IMR-90 (cell line): ENCODE data around the gene KRT6B.

Experiments
- BHLHE40 ChIP-seq: fragments of 150-350 bp; IDR thresholded peaks from 2 replicates; pipeline ENCODE4 v1.6.1; 2016; ENCODE audit warnings: mild to moderate bottlenecking, low read depth, low read length
- CEBPB ChIP-seq: IDR thresholded peaks from 2 replicates; pipeline ENCODE4 v1.6.1; 2012; ENCODE audit warnings: low read depth, low read length, improper control_type of control experiment
- FOS ChIP-seq: fragments of 150-350 bp; IDR thresholded peaks from 2 replicates; pipeline ENCODE4 v1.6.1; 2016; ENCODE audit warnings: low read depth, low read length
- MAFK ChIP-seq: IDR thresholded peaks from 2 replicates; pipeline ENCODE4 v1.6.1; 2012; ENCODE audit warnings: low read depth, low read length, improper control_type of control experiment
- MXI1 ChIP-seq: IDR thresholded peaks from 2 replicates; pipeline ENCODE4 v1.6.1; 2012; ENCODE audit warnings: low read depth, mild to moderate bottlenecking, low read length, moderate library complexity, borderline replicate concordance
- POLR2A ChIP-seq: IDR thresholded peaks from 2 replicates; pipeline ENCODE4 v1.6.1; 2012; ENCODE audit warnings: mild to moderate bottlenecking, low read depth, low read length
- RCOR1 ChIP-seq: IDR thresholded peaks from 2 replicates; pipeline ENCODE4 v1.6.1; 2012; ENCODE audit warnings: mild to moderate bottlenecking, low read length, improper control_type of control experiment; ENCODE audit not compliant: insufficient replicate concordance
- SMC3 ChIP-seq: fragments of 150-350 bp; IDR thresholded peaks from 2 replicates; pipeline ENCODE4 v1.6.1; 2016; ENCODE audit warnings: low read depth, mild to moderate bottlenecking, antibody characterized with exemption, low read length, moderate library complexity
- TF ChIP-seq, protein P1 (sequence below): conservative IDR thresholded peaks from 2 replicates; pipeline ENCODE4 v1.5.1; 2012; ENCODE audit warnings: mild to moderate bottlenecking, low read depth, low read length, improper control_type of control experiment
- TF ChIP-seq, protein P2 (sequence below): fragments of 150-350 bp; IDR thresholded peaks from 2 replicates; pipeline ENCODE4 v1.6.1; 2017; ENCODE audit warnings: mild to moderate bottlenecking, antibody characterized with exemption, low read length, low read depth

DNA sequence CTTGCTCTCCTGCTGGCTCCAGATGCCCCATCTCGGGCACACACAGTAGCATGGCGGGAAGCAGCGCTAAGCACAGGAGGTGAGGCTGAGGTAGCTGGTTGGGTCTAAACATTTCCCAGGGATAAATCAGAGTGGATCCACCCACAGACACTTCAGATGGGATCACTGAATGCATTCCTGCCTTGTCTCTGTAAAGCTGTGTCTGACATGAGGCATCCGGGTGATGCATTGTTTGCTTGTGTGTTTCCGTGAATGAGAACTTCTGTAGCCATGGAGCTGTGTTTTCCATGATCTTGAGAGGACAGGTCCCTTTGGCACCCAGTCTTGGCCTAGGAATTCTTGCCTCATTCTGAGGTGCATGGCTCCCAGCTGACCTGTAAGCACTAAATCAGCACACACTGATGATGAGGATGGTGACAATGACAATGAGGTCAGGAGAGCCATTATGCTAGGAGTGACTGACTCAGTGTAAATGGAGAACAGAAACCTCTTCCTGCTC is 11.1 kb downstream of the KRT6B start:
- TF ChIP-seq CEBPB (no peak), SMC3 (no peak), BHLHE40 (no peak), MAFK (no peak), FOS (no peak), MXI1 (no peak), POLR2A (no peak), RCOR1 (no peak)
- TF ChIP-seq, protein P1, sequence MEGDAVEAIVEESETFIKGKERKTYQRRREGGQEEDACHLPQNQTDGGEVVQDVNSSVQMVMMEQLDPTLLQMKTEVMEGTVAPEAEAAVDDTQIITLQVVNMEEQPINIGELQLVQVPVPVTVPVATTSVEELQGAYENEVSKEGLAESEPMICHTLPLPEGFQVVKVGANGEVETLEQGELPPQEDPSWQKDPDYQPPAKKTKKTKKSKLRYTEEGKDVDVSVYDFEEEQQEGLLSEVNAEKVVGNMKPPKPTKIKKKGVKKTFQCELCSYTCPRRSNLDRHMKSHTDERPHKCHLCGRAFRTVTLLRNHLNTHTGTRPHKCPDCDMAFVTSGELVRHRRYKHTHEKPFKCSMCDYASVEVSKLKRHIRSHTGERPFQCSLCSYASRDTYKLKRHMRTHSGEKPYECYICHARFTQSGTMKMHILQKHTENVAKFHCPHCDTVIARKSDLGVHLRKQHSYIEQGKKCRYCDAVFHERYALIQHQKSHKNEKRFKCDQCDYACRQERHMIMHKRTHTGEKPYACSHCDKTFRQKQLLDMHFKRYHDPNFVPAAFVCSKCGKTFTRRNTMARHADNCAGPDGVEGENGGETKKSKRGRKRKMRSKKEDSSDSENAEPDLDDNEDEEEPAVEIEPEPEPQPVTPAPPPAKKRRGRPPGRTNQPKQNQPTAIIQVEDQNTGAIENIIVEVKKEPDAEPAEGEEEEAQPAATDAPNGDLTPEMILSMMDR, result no peak
- TF ChIP-seq, protein P2, sequence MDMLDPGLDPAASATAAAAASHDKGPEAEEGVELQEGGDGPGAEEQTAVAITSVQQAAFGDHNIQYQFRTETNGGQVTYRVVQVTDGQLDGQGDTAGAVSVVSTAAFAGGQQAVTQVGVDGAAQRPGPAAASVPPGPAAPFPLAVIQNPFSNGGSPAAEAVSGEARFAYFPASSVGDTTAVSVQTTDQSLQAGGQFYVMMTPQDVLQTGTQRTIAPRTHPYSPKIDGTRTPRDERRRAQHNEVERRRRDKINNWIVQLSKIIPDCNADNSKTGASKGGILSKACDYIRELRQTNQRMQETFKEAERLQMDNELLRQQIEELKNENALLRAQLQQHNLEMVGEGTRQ, result no peak
